Trophoblast cell (in vitro differentiated cells and primary cell): ENCODE data around the gene DDX47. TPM values are rescaled to one million over a fixed set of nuclear protein-coding genes. Genes with fewer than 3 reads are reported as not detected.

Source experiments
- DNase-seq, 2 donors: peaks; one replicate each; pipeline ENCODE4 v3.0.0-alpha.2; 2016
- H2AFZ ChIP-seq: 2 replicates; pipeline ENCODE4 v1.6.1; 2013; ENCODE audit warnings: low read length, moderate library complexity, mild to moderate bottlenecking; ENCODE audit not compliant: insufficient read depth, poor library complexity
- H2AK5ac ChIP-seq: 2 replicates; pipeline ENCODE4 v1.6.1; 2013; ENCODE audit warnings: mild to moderate bottlenecking, low read length
- H2BK120ac ChIP-seq: 2 replicates; pipeline ENCODE4 v1.6.1; 2013; ENCODE audit warnings: low read length, mild to moderate bottlenecking, moderate library complexity; ENCODE audit not compliant: insufficient read depth, poor library complexity
- H2BK12ac ChIP-seq: 2 replicates; pipeline ENCODE4 v1.6.1; 2013; ENCODE audit warnings: mild to moderate bottlenecking, low read length, moderate library complexity
- H2BK5ac ChIP-seq: 2 replicates; pipeline ENCODE4 v1.6.1; 2013; ENCODE audit warnings: low read length, low read depth, moderate library complexity, mild to moderate bottlenecking; ENCODE audit not compliant: poor library complexity
- H3K14ac ChIP-seq: 2 replicates; pipeline ENCODE4 v1.6.1; 2013; ENCODE audit warnings: mild to moderate bottlenecking, low read length
- H3K18ac ChIP-seq: 2 replicates; pipeline ENCODE4 v1.6.1; 2013; ENCODE audit warnings: mild to moderate bottlenecking, low read length
- H3K23ac ChIP-seq: 2 replicates; pipeline ENCODE4 v1.6.1; 2013; ENCODE audit warnings: low read length
- H3K27ac ChIP-seq: 2 replicates; pipeline ENCODE4 v1.5.1; 2013; ENCODE audit warnings: low read depth, mild to moderate bottlenecking, inconsistent platforms, low read length, moderate library complexity
- H3K27me3 ChIP-seq: 2 replicates; pipeline ENCODE4 v1.6.1; 2013; ENCODE audit warnings: inconsistent platforms, mild to moderate bottlenecking, low read length, moderate library complexity; ENCODE audit not compliant: insufficient read depth
- H3K36me3 ChIP-seq, 2 experiments: 1 replicate in 1 of 2; 2 replicates in 1 of 2; pipeline ENCODE4 v1.6.1; 2013; ENCODE audit warnings: low read length in 2 of 2, mild to moderate bottlenecking in 2 of 2, moderate library complexity in 1 of 2; ENCODE audit not compliant: insufficient read depth in 2 of 2, control insufficient read depth in 1 of 2
- H3K4ac ChIP-seq: 2 replicates; pipeline ENCODE4 v1.6.1; 2013; ENCODE audit warnings: low read depth, mild to moderate bottlenecking, low read length, moderate library complexity
- H3K4me1 ChIP-seq, 2 experiments: 1 replicate in 1 of 2; 2 replicates in 1 of 2; pipeline ENCODE4 v1.6.1; 2013; ENCODE audit warnings: low read length in 2 of 2, mild to moderate bottlenecking in 2 of 2, moderate library complexity in 1 of 2; ENCODE audit not compliant: insufficient read depth in 2 of 2, control insufficient read depth in 1 of 2
- H3K4me2 ChIP-seq: 2 replicates; pipeline ENCODE4 v1.6.1; 2013; ENCODE audit warnings: inconsistent platforms, mild to moderate bottlenecking, low read length, moderate library complexity
- H3K4me3 ChIP-seq: 2 replicates; pipeline ENCODE4 v1.5.1; 2013; ENCODE audit warnings: mild to moderate bottlenecking, low read depth, low read length, inconsistent platforms
- H3K79me1 ChIP-seq: one replicate; pipeline ENCODE4 v1.6.1; 2013; ENCODE audit warnings: low read length
- H3K79me2 ChIP-seq: 2 replicates; pipeline ENCODE4 v1.6.1; 2013; ENCODE audit warnings: low read length, mild to moderate bottlenecking; ENCODE audit not compliant: control insufficient read depth, insufficient read depth, poor library complexity
- H3K9ac ChIP-seq: 2 replicates; pipeline ENCODE4 v1.6.1; 2013; ENCODE audit warnings: mild to moderate bottlenecking, low read length
- H3K9me3 ChIP-seq: 2 replicates; pipeline ENCODE4 v1.6.1; 2013; ENCODE audit warnings: low read depth, mild to moderate bottlenecking, control low read depth, inconsistent platforms, low read length; ENCODE audit not compliant: insufficient read depth
- H4K12ac ChIP-seq: 2 replicates; pipeline ENCODE4 v1.6.1; 2013; ENCODE audit warnings: low read depth, mild to moderate bottlenecking, low read length, moderate library complexity
- H4K8ac ChIP-seq: 2 replicates; pipeline ENCODE4 v1.6.1; 2013; ENCODE audit warnings: low read depth, mild to moderate bottlenecking, low read length, moderate library complexity
- H4K91ac ChIP-seq: one replicate; pipeline ENCODE4 v1.6.1; 2013; ENCODE audit warnings: low read depth, mild to moderate bottlenecking, low read length, moderate library complexity
- WGBS: extraction: QIAGEN DNeasy Blood & Tissue Kit; methylation state at CpG from one replicate; pipeline ENCODE4 v1.1.7; 2013; ENCODE audit warnings: missing lambda C conversion rate; ENCODE audit not compliant: insufficient read length, insufficient coverage; ENCODE audit errors: extremely low coverage; 5-methylcytosine and 5-hydroxymethylcytosine counted together
- polyA plus RNA-seq: library from polyadenylated mRNA; stranded (reverse); fragments of 200-250 nt; gene quantifications from 2 replicates; pipeline ENCODE4 v1.2.3, GENCODE V29; 2013

Gene DDX47
- 40.9 and 41.6 TPM in 2 replicates for polyA plus RNA-seq

- H3K9ac ChIP-seq: peak within 1 kb of the TSS; percentile 94
- H3K4me2 ChIP-seq: peak within 1 kb of the TSS; percentile 82
- no CpG with 5 or more reads among the region's 35 CpGs for WGBS
- H4K12ac ChIP-seq: peak within 1 kb of the TSS; percentile 58
- H3K79me2 ChIP-seq: peaks cover 3% of the 10 kb centered on the region
- H3K4me3 ChIP-seq: peak within 1 kb of the TSS; percentile 85
- peak within 1 kb of the TSS; percentile 73 for H2BK5ac ChIP-seq
- H3K27me3 ChIP-seq: no peaks in the 10 kb centered on the region
- peak within 1 kb of the TSS; percentile 67 for H2BK120ac ChIP-seq
- DNase-seq: peak; percentile 95 to 99
- H3K79me1 ChIP-seq: peaks cover 4% of the 10 kb centered on the region
- peaks cover 4 to 6% of the 10 kb centered on the region in 2 experiments for H3K4me1 ChIP-seq
- H3K14ac ChIP-seq: peak within 1 kb of the TSS; percentile 73
- H3K23ac ChIP-seq: no peak within 1 kb of the TSS
- peak within 1 kb of the TSS; percentile 56 for H4K91ac ChIP-seq
- H3K18ac ChIP-seq: peak within 1 kb of the TSS; percentile 73
- H3K9me3 ChIP-seq: no peaks in the 10 kb centered on the region
- no peaks in the 10 kb centered on the region for H3K36me3 ChIP-seq
- peak within 1 kb of the TSS; percentile 73 for H3K4ac ChIP-seq
- peak within 1 kb of the TSS; percentile 8 for H2BK12ac ChIP-seq
- peak within 1 kb of the TSS; percentile 70 for H4K8ac ChIP-seq
- H2AK5ac ChIP-seq: peak within 1 kb of the TSS; percentile 41
- H2AFZ ChIP-seq: peak within 1 kb of the TSS; percentile 50
- no peak within 1 kb of the TSS for H3K27ac ChIP-seq
Measured at GRCh38 chr12:12813120-12814101, at the start of gene DDX47. Gene DDX47, plus strand, starts transcription at chr12:12813346. Its CDS starts 22 bp downstream, at chr12:12813368.

- Histone ChIP-seq H3K27ac (no peak overlapping the region), H3K79me2 (no peaks in the 10 kb centered on the region), H2AK5ac (no peak overlapping the region)
Measured at GRCh38 chr12:12764824-12765223, 48.3 kb upstream of the DDX47 start.

DNA sequence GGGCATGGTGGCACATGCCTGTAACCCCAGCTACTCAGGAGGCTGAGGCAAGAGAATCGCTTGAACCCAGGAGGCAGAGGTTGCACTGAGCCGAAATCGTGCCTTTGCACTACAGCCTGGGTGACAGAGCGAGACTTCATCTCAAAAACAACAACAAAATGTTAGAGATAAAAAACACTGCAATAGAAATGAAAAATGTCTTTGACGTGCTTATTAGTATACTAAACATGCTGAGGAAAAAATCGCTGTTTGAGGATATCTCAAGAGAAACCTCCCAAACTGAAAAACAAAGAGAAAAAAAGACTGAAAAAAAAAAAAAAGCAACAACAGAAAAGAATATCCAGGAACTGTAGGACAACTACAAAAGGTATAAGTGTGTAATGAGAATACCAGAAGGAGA is 42.9 kb upstream of the DDX47 start:
- Histone ChIP-seq H3K23ac (no peak overlapping the region), H3K79me1 (no peaks in the 10 kb centered on the region), H4K91ac (no peak overlapping the region), H2BK12ac (no peak overlapping the region), H3K79me2 (no peaks in the 10 kb centered on the region), H3K27ac (no peak overlapping the region), H4K8ac (no peak overlapping the region), H3K4ac (no peak overlapping the region), H3K4me1 (no peaks in the 10 kb centered on the region), H3K4me3 (no peak overlapping the region), H2AK5ac (no peak overlapping the region), H3K9ac (no peak overlapping the region), H3K9me3 (no peaks in the 10 kb centered on the region), H4K12ac (no peak overlapping the region), H3K14ac (no peak overlapping the region), H2BK5ac (no peak overlapping the region), H3K18ac (no peak overlapping the region), H3K36me3 (no peaks in the 10 kb centered on the region), H3K4me2 (no peak overlapping the region), H2AFZ (no peak overlapping the region), H2BK120ac (no peak overlapping the region), H3K27me3 (no peaks in the 10 kb centered on the region)
- no peak for DNase-seq
- WGBS: no CpG with 5 or more reads among the region's 6 CpGs

More at GRCh38 chr12:12764824-12765223, 48.3 kb upstream of the DDX47 start:
- H3K18ac ChIP-seq: no peak overlapping the region
- no peak for DNase-seq
- no peaks in the 10 kb centered on the region for H3K27me3 ChIP-seq
- H2AFZ ChIP-seq: no peak overlapping the region
- H3K4me1 ChIP-seq: no peaks in the 10 kb centered on the region
- no peak overlapping the region for H3K14ac ChIP-seq
- H3K9ac ChIP-seq: no peak overlapping the region
- H4K8ac ChIP-seq: no peak overlapping the region
- H2BK12ac ChIP-seq: no peak overlapping the region
- H3K4me2 ChIP-seq: no peak overlapping the region
- no peak overlapping the region for H3K4ac ChIP-seq
- no peak overlapping the region for H2BK120ac ChIP-seq
- no peak overlapping the region for H3K4me3 ChIP-seq
- H3K79me1 ChIP-seq: no peaks in the 10 kb centered on the region
- H3K9me3 ChIP-seq: no peaks in the 10 kb centered on the region
- H3K36me3 ChIP-seq: no peaks in the 10 kb centered on the region
- H3K23ac ChIP-seq: no peak overlapping the region
- H4K91ac ChIP-seq: no peak overlapping the region
- H4K12ac ChIP-seq: no peak overlapping the region
- H2BK5ac ChIP-seq: no peak overlapping the region

GRCh38 chr12:12774791-12775190 is 38.4 kb upstream of the DDX47 start:
- H4K12ac ChIP-seq: no peak overlapping the region
- H3K9ac ChIP-seq: no peak overlapping the region
- H3K79me2 ChIP-seq: no peaks in the 10 kb centered on the region
- WGBS: no CpG with 5 or more reads among the region's 3 CpGs
- no peak overlapping the region for H3K23ac ChIP-seq
- no peaks in the 10 kb centered on the region for H3K4me1 ChIP-seq
- DNase-seq: no peak
- no peak overlapping the region for H3K18ac ChIP-seq
- H3K4ac ChIP-seq: no peak overlapping the region
- H3K4me3 ChIP-seq: no peak overlapping the region
- no peak overlapping the region for H3K14ac ChIP-seq
- no peaks in the 10 kb centered on the region for H3K79me1 ChIP-seq
- H3K27ac ChIP-seq: no peak overlapping the region
- no peak overlapping the region for H2BK120ac ChIP-seq
- H2AFZ ChIP-seq: no peak overlapping the region
- no peak overlapping the region for H4K91ac ChIP-seq
- H2BK5ac ChIP-seq: no peak overlapping the region
- no peaks in the 10 kb centered on the region for H3K36me3 ChIP-seq
- H2BK12ac ChIP-seq: no peak overlapping the region
- H3K9me3 ChIP-seq: no peaks in the 10 kb centered on the region
- H4K8ac ChIP-seq: no peak overlapping the region
- H3K27me3 ChIP-seq: no peaks in the 10 kb centered on the region
- no peak overlapping the region for H3K4me2 ChIP-seq
- no peak overlapping the region for H2AK5ac ChIP-seq
